G401 (cell line): ENCODE measurements around the gene PTMS. TPM values are rescaled to one million over a fixed set of nuclear protein-coding genes. Genes with fewer than 3 reads are reported as not detected.
A peak's percentile ranks its signal among the peaks of the same experiment; 100 is the strongest.

Experiments
- DNase-seq: peaks from one replicate; pipeline ENCODE4 v3.0.0-alpha.2; 2015; ENCODE audit warnings: low spot score
- in situ Hi-C: cut with HindIII; loops from 2 replicates; pipeline ENCODE4 v1.10.0; 2016; ENCODE audit warnings: low sequenced_read_pairs, mixed read lengths
- total RNA-seq: library from RNA; depleted of rRNA; stranded (reverse); fragments of >200 nt; shearing (Covaris generic); gene quantifications from 2 replicates; pipeline ENCODE4 v1.2.3, GENCODE V29; 2014; rRNA removed

Gene PTMS
- total RNA-seq, 1 experiment from 2014 or later = 267 TPM

DNA sequence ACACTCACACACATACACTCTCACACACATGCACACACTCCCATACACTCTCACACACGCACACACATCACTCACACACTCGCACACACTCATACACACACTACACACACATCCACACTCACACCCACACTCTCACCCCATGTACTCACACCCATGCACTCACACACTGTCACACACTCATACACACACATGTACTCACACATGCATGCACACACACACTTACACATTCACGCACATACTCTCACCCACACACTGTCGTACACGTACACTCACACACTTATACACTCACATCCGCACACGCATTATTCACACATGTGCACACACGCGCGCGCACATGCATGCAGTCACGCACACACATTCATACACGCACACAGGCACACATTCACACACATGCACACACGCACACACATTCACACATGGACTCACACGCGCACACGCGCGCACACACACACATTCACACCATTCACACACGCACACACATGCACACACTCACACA lies 51.5 kb downstream of the PTMS start:
- in situ Hi-C loops = no loop called here
- no peak for DNase-seq

DNA sequence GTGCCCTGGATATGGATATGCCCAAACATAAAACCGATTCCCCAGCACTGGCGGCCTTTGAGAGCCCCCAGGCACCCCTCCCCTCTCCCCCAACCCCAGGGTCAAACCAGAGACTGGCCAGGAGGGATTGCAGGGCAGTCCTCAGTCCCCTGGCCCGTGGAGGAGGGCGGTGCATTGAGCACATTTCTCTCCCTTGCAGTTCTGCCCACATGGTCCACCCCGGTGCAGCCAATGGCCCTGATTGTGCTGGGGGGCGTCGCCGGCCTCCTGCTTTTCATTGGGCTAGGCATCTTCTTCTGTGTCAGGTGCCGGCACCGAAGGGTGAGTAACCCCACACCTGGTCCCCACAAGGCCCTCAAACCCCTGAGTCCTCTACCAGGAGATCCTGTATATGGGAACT lies 52.1 kb downstream of the PTMS start:
- no peak for DNase-seq
- in situ Hi-C loops = no loop called here

DNA sequence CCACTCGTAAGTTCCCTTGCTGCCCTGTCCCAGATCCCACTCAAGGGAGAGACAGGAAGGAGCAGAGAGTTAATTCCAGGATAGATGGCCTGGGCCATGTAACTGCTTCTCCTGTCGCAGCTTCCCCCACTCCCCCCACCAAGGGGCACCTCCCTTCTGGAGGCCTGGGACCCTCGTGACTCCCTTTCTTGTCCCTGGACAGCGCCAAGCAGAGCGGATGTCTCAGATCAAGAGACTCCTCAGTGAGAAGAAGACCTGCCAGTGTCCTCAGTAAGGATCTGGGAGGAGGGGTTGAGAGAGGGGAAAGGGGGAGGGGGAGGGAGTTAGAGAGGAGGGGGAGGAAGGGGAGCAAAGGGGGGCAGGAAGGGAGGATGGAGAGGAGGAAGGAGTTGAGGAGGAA lies 52.5 kb downstream of the PTMS start:
- DNase-seq = no peak
- in situ Hi-C loops = no loop called here

DNA sequence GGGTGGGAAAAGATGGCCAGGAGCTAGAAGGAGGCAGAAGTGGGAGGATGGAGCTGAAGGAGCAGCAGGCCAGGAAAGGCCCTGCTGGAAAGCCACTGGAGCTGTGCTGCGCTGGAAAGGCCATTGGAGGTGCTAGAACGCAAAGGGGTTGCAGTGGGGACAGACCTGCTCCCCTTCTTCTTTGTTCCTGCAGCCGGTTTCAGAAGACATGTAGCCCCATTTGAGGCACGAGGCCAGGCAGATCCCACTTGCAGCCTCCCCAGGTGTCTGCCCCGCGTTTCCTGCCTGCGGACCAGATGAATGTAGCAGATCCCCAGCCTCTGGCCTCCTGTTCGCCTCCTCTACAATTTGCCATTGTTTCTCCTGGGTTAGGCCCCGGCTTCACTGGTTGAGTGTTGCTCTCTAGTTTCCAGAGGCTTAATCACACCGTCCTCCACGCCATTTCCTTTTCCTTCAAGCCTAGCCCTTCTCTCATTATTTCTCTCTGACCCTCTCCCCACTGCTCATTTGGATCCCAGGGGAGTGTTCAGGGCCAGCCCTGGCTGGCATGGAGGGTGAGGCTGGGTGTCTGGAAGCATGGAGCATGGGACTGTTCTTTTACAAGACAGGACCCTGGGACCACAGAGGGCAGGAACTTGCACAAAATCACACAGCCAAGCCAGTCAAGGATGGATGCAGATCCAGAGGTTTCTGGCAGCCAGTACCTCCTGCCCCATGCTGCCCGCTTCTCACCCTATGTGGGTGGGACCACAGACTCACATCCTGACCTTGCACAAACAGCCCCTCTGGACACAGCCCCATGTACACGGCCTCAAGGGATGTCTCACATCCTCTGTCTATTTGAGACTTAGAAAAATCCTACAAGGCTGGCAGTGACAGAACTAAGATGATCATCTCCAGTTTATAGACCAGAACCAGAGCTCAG lies 53.2 kb downstream of the PTMS start:
- DNase-seq = no peak
- in situ Hi-C loops = no loop called here

DNA sequence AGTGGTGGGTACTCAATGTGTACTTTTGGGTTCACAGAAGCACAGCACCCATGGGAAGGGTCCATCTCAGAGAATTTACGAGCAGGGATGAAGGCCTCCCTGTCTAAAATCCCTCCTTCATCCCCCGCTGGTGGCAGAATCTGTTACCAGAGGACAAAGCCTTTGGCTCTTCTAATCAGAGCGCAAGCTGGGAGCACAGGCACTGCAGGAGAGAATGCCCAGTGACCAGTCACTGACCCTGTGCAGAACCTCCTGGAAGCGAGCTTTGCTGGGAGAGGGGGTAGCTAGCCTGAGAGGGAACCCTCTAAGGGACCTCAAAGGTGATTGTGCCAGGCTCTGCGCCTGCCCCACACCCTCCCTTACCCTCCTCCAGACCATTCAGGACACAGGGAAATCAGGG lies 54.0 kb downstream of the PTMS start:
- in situ Hi-C loops = no loop called here
- peak; percentile 70 for DNase-seq

Other genes with a start within 250 kb of the PTMS start
- gene GAPDH, start 231.8 kb upstream of the PTMS start, total RNA-seq = 3,766 and 4,312 TPM in 2 replicates
- 11.7 and 13.2 TPM in 2 replicates for gene IFFO1, start 210.3 kb upstream of the PTMS start, total RNA-seq
- gene NOP2, start 198.1 kb upstream of the PTMS start, total RNA-seq = 45.5 and 70.7 TPM in 2 replicates
- 374 and 375 TPM in 2 replicates for gene CHD4, start 159.0 kb upstream of the PTMS start, total RNA-seq
- gene LPAR5, start 130.4 kb upstream of the PTMS start, total RNA-seq = 0.03 TPM in 1 of 2 replicates, not detected in the other
- not detected in 2 replicates for gene ACRBP, start 118.9 kb upstream of the PTMS start, total RNA-seq
- gene ING4, start 103.2 kb upstream of the PTMS start, total RNA-seq = 33.0 and 47.7 TPM in 2 replicates
- gene ZNF384, start 77.0 kb upstream of the PTMS start, total RNA-seq = 14.9 and 25.5 TPM in 2 replicates
- 0.44 and 4.4 TPM in 2 replicates for gene PIANP, start 65.5 kb upstream of the PTMS start, total RNA-seq
- gene COPS7A, start 42.3 kb upstream of the PTMS start, total RNA-seq = 47.0 and 47.6 TPM in 2 replicates
- gene MLF2, start 13.2 kb upstream of the PTMS start, total RNA-seq = 342 and 364 TPM in 2 replicates
- gene LAG3, start 6.2 kb downstream of the PTMS start, total RNA-seq = 0.31 and 0.58 TPM in 2 replicates
- 0.34 and 1.3 TPM in 2 replicates for gene CD4, start 23.2 kb downstream of the PTMS start, total RNA-seq
- gene GPR162, start 55.5 kb downstream of the PTMS start, total RNA-seq = 37.7 and 59.0 TPM in 2 replicates
- gene P3H3, start 62.0 kb downstream of the PTMS start, total RNA-seq = 56.4 and 70.5 TPM in 2 replicates
- gene GNB3, start 74.6 kb downstream of the PTMS start, total RNA-seq = 0.25 and 3.8 TPM in 2 replicates
- gene CDCA3, start 84.9 kb downstream of the PTMS start, total RNA-seq = 84.2 and 103 TPM in 2 replicates
- 137 and 156 TPM in 2 replicates for gene USP5, start 85.8 kb downstream of the PTMS start, total RNA-seq
- 1,506 and 1,683 TPM in 2 replicates for gene TPI1, start 101.2 kb downstream of the PTMS start, total RNA-seq
- 30.6 and 38.3 TPM in 2 replicates for gene SPSB2, start 106.9 kb downstream of the PTMS start, total RNA-seq
- 7.0 and 16.1 TPM in 2 replicates for gene LRRC23, start 138.5 kb downstream of the PTMS start, total RNA-seq
- gene ENO2, start 148.2 kb downstream of the PTMS start, total RNA-seq = 3.3 and 13.2 TPM in 2 replicates
- gene ATN1, start 161.6 kb downstream of the PTMS start, total RNA-seq = 2.2 and 6.2 TPM in 2 replicates
- not detected in 2 replicates for gene RNU7-1, start 177.5 kb downstream of the PTMS start, total RNA-seq
- gene C12orf57, start 177.7 kb downstream of the PTMS start, total RNA-seq = 88.1 and 132 TPM in 2 replicates
- 12.1 and 16.6 TPM in 2 replicates for gene PTPN6, start 185.0 kb downstream of the PTMS start, total RNA-seq
- 667 and 679 TPM in 2 replicates for gene PHB2, start 204.3 kb downstream of the PTMS start, total RNA-seq
- 76.4 and 83.4 TPM in 2 replicates for gene EMG1, start 204.6 kb downstream of the PTMS start, total RNA-seq